AG10803 (cell line): ENCODE data around the gene ANKRD33.

Experiments
- DNase-seq: peaks from one replicate; pipeline ENCODE4 v3.0.0; 2010; ENCODE audit warnings: low read depth
- H3K4me3 ChIP-seq: 2 replicates; pipeline ENCODE4 v1.5.1; 2011; ENCODE audit warnings: mild to moderate bottlenecking, low read length, control low read depth
- TF ChIP-seq, protein P1 (sequence below): conservative IDR thresholded peaks from 2 replicates; pipeline ENCODE4 v1.5.1; 2011; ENCODE audit warnings: mild to moderate bottlenecking, low read length, control low read depth, inconsistent platforms

The ANKRD33 gene

DNA sequence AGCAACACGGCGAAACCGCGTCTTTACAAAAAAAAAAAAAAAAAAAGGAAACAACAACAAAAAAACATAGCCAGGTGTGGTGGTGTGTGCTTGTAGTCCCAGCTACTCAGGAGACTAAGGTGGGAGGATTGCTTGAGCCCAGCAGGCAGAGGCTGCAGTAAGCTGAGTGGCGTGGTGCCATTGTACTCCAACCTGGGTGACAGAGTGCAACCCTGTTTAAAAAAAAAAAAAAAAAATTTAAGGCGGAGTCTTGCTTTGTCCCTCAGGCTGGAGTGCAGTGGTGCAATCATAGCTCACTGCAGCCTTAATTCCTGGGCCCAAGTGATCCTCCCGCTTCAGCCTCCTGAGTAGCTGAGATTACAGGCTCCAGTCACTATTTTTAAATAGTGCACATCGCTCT lies 21.1 kb upstream of the ANKRD33 start:
- TF ChIP-seq, protein P1, sequence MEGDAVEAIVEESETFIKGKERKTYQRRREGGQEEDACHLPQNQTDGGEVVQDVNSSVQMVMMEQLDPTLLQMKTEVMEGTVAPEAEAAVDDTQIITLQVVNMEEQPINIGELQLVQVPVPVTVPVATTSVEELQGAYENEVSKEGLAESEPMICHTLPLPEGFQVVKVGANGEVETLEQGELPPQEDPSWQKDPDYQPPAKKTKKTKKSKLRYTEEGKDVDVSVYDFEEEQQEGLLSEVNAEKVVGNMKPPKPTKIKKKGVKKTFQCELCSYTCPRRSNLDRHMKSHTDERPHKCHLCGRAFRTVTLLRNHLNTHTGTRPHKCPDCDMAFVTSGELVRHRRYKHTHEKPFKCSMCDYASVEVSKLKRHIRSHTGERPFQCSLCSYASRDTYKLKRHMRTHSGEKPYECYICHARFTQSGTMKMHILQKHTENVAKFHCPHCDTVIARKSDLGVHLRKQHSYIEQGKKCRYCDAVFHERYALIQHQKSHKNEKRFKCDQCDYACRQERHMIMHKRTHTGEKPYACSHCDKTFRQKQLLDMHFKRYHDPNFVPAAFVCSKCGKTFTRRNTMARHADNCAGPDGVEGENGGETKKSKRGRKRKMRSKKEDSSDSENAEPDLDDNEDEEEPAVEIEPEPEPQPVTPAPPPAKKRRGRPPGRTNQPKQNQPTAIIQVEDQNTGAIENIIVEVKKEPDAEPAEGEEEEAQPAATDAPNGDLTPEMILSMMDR: no peak
- H3K4me3 ChIP-seq: no peak overlapping the region
- DNase-seq: no peak

GRCh38 chr12:51867371-51867770 lies 20.5 kb upstream of the ANKRD33 start:
- TF ChIP-seq, protein P1: no peak
- no peak for DNase-seq
- no peak overlapping the region for H3K4me3 ChIP-seq

- DNase-seq: no peak
- no peak overlapping the region for H3K4me3 ChIP-seq
- TF ChIP-seq, protein P1: no peak
Measured at GRCh38 chr12:51867796-51868428, 20.0 kb upstream of the ANKRD33 start.

GRCh38 chr12:51868821-51869495 lies 18.9 kb upstream of the ANKRD33 start:
- peak overlapping the region; percentile 51 for H3K4me3 ChIP-seq
- TF ChIP-seq, protein P1: no peak
- no peak for DNase-seq

DNA sequence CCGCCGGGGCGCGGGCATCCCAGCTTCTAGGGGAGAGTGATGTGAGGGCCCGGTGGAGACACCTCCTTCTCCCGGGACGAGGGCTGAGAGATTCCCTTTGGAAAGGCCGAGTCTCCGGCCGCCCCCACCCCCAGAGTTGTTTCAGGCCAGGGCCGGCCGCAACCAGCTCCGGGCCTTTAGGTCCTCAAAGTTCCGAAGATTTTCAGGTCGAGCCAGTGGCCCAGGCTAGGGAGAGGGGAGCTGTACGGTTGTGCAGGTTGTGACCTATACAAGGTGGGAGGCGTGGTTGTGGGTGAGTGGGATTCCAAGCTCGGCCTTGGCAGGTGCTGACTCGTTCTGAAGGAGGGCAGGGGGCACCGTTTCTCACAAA lies 18.4 kb upstream of the ANKRD33 start:
- H3K4me3 ChIP-seq: peak overlapping the region; percentile 51
- no peak for DNase-seq
- TF ChIP-seq, protein P1: no peak

DNA sequence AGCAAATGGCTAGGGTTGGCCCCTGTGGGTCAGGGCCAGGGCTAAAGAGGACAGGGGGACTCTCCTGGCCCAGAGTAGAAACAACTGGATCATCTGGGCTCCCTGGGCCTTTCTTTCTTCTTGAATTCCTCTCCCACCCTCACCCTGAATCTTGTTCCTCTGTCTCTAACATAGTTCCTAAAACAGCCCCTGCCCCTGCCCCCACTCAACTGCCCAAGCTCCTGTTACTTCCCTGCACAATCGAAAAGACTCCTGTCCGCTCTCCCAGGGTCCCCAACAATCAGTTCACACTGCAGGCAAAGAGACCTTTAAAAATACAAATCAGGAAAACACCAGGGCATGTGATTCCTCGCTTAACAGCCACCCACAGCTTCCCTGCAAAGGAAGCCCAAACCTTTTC lies 18.0 kb upstream of the ANKRD33 start:
- H3K4me3 ChIP-seq: no peak overlapping the region
- TF ChIP-seq, protein P1: no peak
- DNase-seq: no peak

- TF ChIP-seq, protein P1: no peak
- H3K4me3 ChIP-seq: no peak overlapping the region
- DNase-seq: no peak
Measured at GRCh38 chr12:51870504-51870903, 17.4 kb upstream of the ANKRD33 start.
